Endometrial microvascular endothelial cells (primary cell): Measurements from ENCODE around the gene SARDH. TPM values are rescaled to one million over a fixed set of nuclear protein-coding genes. Genes with fewer than 3 reads are reported as not detected.

Experiments
- in situ Hi-C: cut with HindIII; loops from 2 replicates; pipeline ENCODE4 v1.10.0; 2017; ENCODE audit warnings: low sequenced_read_pairs, low pct_unique_long_range_greater_than_20kb; ENCODE audit errors: inconsistent ontology term
- total RNA-seq: library from RNA; depleted of rRNA; stranded (reverse); fragments of >200 nt; gene quantifications from one replicate; pipeline ENCODE4 v1.2.3, GENCODE V29; 2015; ENCODE audit errors: inconsistent ontology term

The SARDH gene
- total RNA-seq, 1 donor from 2014 or later = not detected

- in situ Hi-C loops = no loop called here
These were observed 1.5 kb upstream of the SARDH start for GRCh38 chr9:133739408-133740280.

- in situ Hi-C loops = no loop called here
These were observed 581 bp upstream of the SARDH start for GRCh38 chr9:133738640-133739225.

DNA sequence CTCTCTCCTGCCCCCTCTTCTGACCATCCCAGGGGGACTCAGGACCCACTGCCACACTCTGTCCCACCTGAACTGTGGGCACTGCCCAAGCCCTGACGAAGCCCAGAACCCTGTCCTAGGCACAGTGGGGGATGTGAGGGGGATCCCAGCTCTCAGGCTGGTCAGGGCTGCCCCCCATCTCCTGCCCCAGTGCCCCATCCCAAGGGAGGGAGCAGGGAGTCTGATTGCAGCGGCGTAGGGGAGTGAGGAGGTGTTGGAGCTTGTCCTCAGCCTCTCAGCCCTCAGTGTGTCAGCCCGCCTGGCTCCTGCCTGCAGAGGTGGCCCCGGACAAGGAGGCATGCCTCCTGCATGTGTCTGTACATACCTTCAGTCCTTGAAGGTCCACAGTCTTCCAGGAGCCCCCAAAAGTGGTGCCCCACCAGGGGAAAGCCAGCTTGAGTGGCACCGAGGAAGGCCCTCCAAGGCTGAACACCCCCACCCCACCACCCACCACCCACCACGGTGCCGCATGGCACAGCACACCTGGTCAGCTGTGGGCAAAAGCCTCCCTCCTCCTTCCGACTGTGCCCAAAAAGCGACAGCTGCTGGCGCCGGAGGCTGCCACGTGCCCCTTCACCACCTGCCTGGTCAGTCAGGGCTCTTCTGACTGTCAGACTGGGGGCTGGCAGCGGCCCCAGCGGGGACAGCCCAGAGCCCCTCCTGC, 930 bp downstream of the SARDH start:
- in situ Hi-C loops = no loop called here

- in situ Hi-C loops = no loop called here
These were observed 2.2 kb downstream of the SARDH start for GRCh38 chr9:133735931-133736330.

DNA sequence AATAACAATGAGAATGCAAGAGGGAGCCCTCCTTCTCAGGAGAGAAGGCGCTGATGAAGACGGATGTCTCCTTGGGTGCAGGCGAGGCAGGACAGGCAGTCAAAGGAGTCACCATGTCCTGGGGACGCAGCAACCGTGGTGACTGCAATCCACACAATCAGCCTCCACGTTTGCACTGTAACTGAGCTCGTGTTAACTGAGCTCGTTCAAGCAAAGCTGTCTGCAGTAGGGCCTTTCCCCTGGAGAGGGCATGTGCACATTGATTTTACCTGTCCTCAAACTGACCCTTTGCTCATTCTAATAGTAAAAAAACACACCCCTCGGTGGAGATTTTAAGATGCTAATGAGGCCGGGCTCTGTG, 2.8 kb downstream of the SARDH start:
- in situ Hi-C loops = no loop called here

GRCh38 chr9:133734590-133735414, 3.4 kb downstream of the SARDH start:
- in situ Hi-C loops = no loop called here

- in situ Hi-C loops = no loop called here
These were observed 4.2 kb downstream of the SARDH start for GRCh38 chr9:133733796-133734533.

- in situ Hi-C loops = no loop called here
These were observed 4.7 kb downstream of the SARDH start for GRCh38 chr9:133733421-133733795.

GRCh38 chr9:133732639-133733408, 5.3 kb downstream of the SARDH start:
- in situ Hi-C loops = no loop called here

DNA sequence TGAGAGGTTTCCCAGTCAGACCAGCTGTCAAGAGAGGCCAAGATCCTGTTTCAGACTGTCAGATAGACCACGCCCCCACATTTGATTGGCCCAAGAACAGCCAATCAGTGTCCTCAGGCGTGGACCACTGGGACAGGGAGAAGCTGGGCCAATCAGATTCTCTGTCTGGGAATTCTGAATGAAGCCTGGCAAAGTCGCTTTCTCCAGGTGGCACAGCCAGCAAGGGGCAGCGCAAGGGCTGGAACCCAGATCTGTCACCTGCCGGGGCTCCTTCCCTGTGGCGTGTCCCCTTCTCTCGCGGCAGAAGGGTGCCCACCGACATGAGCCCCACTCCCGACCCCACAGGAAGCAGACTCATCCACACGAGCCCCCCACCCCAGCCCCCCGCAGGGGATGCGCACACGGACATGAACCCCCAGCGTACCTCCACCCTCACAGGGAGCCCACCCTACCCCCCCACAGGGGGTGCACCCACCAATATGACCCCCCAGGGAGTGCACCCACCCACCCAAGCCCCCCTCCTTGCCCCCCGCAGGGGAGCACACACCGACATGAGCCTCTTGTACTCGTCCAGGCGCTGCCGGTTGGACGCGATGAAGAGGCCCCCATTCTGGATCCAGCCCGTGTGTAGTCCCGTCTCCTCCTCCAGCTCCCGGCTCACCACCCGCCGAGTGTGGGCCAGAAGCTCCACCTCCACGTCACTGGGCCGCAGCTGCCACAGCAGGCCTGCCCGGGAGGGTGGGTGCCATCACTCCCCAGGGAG, 6.1 kb downstream of the SARDH start:
- in situ Hi-C loops = no loop called here

DNA sequence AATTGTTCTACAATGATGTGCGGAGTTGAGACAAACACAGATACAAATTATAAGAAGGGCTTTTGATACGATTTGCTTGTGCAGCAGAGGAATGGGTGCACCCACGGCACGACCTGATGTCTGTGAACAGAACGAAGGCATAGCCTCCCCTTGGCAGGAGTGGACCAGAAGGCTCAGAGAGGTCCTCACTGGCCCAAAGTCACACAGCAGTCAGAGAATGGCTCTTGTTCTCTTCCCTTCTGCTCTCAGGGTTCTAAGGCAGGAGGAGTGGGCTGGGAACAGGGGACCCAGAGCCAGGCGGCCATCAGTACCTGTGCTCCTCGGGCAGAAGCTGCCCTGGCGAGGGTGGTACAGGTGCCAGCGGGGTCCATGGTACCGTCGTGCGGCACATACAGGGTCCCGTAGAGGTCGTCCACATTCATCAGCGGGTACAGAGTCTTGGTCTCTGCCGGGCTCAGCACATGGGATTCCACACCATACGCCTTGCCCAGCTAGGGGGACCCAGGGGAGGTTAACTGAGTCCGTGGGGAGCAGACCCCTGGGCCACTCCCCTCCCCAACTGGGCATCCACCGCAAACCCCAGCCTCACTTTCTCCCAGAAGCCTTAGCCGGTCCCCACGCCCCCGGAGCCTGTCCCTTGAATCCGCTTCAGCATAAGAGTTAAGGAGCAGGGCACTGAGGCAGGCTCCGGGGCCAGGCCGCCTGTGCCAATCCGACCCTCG, 7.0 kb downstream of the SARDH start:
- in situ Hi-C loops = no loop called here

DNA sequence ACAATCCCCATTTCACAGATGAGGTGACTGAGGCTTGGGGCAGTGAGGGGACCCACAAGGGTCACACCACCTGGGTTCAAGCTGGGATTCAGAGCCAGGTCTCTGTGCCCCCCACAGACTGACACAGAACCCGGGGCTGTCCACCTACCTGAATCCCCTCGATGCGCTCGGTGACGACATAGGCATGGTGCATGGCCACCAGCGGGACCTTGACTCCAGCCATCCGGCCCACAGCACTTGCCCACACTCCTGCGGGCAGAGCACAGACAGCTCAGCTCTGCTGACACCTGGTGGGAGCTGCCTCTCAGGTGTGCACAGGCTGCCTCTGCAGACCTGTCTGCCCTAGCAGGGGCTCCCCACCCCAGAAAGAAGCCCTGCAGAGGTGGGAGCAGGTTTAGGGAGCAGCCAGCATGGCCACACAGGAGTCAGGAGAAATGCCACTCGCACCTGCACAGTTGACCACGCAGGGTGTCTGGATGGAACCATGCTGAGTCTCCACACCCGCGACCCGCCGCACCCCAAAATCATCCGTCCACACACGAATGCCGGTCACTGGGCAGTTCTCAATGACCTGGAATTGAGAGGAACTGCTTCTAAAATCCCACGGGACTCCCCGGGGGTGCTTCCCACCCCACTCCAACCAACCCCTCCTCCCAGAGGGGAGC, 8.4 kb downstream of the SARDH start:
- in situ Hi-C loops = no loop called here

DNA sequence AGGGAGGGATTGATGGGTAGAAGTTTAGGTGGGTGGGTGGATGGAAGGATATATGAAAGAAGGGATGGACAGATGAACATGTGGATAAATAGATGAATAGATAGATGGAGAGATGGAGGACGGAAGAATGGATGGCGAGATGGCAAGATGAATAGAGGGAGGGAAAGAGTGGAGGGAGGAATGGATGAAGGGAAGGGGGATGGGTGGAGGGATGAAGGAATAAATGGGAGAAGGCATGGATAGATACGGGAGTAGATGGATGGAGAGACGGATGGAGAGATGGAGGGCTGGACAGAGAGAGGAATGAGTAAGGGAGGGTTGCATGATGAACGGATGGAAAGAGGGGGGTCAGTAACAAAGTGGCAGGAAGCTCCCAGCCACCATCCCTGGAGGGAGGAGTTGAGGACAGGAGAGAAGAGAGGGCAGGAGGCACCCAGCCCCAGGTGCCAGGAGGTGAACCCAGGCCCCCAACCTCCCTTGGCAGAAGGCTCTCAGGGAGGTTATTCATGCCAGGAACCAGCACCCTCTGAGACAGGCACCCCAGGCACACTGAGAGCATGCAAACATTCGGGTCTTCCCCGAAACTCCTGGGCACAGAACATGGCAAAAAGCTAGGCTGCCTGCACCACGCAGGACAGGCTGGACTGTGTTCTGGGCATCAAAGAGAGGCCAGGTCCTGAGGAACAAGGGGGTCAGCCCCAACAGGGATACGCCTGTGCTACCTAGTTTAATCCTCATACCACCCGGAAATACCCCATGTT, 9.1 kb downstream of the SARDH start:
- in situ Hi-C loops = no loop called here

DNA sequence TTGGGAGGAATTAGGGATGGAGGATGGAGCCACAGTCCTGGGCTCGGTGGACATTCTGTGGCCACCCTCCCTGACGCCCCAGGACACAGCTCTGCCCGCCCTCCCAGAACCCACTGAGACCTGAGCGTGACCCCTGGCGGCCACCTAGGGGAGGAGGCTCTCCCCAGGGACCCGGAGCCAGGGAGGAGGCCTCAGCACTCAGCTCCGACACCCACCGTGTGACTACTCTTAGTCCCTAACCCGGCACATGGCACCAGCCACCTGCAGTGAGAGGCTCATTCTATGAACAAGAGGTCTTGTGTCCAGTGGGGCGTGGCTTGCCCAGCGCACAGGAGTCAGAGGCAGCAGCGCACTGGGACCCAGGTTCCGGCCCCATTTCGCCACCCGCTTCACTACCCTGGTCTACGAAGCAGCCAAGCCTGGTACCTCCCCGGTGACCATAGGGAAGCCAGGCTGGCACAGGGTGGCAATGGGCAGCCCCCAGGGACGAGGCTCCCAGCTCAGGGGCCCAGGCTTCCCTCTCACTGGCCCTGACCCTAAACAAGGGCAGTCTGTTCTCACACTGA, 10.2 kb downstream of the SARDH start:
- in situ Hi-C loops = no loop called here

DNA sequence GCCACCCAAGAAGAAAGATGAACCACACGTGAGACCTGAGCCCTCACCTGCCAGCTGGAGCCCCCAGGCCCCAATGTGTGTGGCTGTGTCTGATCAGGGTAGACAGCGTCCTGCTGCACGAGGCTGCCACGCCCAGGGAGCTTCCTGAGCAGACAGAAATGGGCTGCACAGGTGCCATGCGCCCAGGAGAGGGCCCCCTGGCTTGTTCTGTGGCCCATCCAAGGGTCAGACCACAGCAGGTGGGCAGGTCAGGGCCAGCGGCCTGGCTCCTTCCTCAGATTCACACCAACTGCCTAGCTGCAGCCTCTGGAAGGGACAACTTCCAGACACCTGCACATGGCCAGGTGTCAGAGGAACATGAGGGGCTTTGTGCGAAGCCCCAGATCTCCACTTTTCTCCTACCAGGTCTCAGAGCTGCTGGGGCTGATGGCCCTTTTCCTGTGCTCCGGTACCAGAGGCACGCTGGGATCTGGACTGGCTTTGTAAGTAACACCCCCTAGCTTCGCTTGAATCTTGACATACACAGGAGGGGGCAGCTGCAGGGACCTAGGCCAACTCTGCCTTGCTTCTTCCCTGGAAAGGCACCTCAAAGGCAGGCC, 10.8 kb downstream of the SARDH start:
- in situ Hi-C loops = no loop called here
